ENCODE data around the gene ERC2.
A peak's percentile ranks its signal among the peaks of the same experiment; 100 is the strongest.

ERC2 gene

GRCh38 chr3:55723653-55724406 is 744.4 kb downstream of the ERC2 start:
- no peak for TF ChIP-seq CTCF (IDR thresholded peaks at IDR 0.05; ENCODE audit: extremely low read depth, missing control alignments)
- DNase-seq (ENCODE audit: low spot score): no peak

- no peak for TF ChIP-seq CTCF (IDR thresholded peaks at IDR 0.05; ENCODE audit: extremely low read depth, missing control alignments)
- peak; percentile 31 for DNase-seq (ENCODE audit: low spot score)
Measured at GRCh38 chr3:55721716-55722484, 746.4 kb downstream of the ERC2 start.

GRCh38 chr3:55720614-55721013 is 747.7 kb downstream of the ERC2 start:
- peak; percentile 50 for DNase-seq (ENCODE audit: low spot score)
- no peak for TF ChIP-seq CTCF (IDR thresholded peaks at IDR 0.05; ENCODE audit: extremely low read depth, missing control alignments)

GRCh38 chr3:55719508-55719907 is 748.8 kb downstream of the ERC2 start:
- no peak for TF ChIP-seq CTCF (IDR thresholded peaks at IDR 0.05; ENCODE audit: extremely low read depth, missing control alignments)
- DNase-seq (ENCODE audit: low spot score): no peak

- no peak for DNase-seq (ENCODE audit: low spot score)
Measured at GRCh38 chr3:55719006-55719405, 749.3 kb downstream of the ERC2 start.

GRCh38 chr3:55718521-55718921 is 749.7 kb downstream of the ERC2 start:
- no peak for TF ChIP-seq CTCF (IDR thresholded peaks at IDR 0.05; ENCODE audit: extremely low read depth, missing control alignments)
- no peak for DNase-seq (ENCODE audit: low spot score)

More at GRCh38 chr3:55719006-55719405, 749.3 kb downstream of the ERC2 start:
- TF ChIP-seq CTCF (IDR thresholded peaks at IDR 0.05; ENCODE audit: extremely low read depth, missing control alignments): no peak

GRCh38 chr3:55718074-55718473 is 750.2 kb downstream of the ERC2 start:
- no peak for DNase-seq (ENCODE audit: low spot score)
- TF ChIP-seq CTCF (IDR thresholded peaks at IDR 0.05; ENCODE audit: extremely low read depth, missing control alignments): no peak
